Mucosa of gallbladder (tissue), 1 donor: ENCODE data around the gene TRANK1. TPM values are rescaled to one million over a fixed set of nuclear protein-coding genes. Genes with fewer than 3 reads are reported as not detected.
A peak's percentile ranks its signal among the peaks of the same experiment; 100 is the strongest.
"Not testable (repeated sequence)": the region's sequence is repeated elsewhere in the genome, so short reads cannot be mapped to it uniquely, and the experiment has no call there.

Experiments used
- DNase-seq: peaks from one replicate; pipeline ENCODE4 v3.0.0-alpha.2; 2020; ENCODE audit warnings: low spot score
- total RNA-seq: library from RNA; stranded (reverse); gene quantifications from one replicate; pipeline ENCODE4 v1.2.1, GENCODE V29; 2021
- donor health status: DM: no; HTN: no; CAD: no.

TRANK1 gene
- total RNA-seq, 1 donor from 2014 or later, result 44.2 TPM

DNA sequence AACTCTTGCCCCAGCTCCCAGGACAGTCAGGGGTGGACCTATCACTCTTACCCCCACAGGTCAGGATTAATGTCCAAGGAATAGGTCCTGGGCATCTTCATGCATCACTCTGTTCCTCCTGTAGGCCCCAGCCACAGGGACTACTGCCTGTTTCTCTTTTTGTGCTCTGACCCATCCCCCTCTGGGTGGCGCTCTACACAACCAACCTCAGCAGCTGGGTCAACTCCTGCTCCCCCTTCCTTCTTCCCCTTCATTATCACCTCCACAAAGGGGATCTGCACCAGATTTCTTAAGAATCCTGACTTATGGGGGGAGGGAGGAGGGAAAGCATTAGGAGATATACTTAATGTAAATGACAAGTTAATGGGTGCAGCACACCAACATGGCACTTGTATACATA lies 12.2 kb upstream of the TRANK1 start:
- DNase-seq, result no peak

GRCh38 chr3:36956155-36956554 lies 11.3 kb upstream of the TRANK1 start:
- no peak for DNase-seq

DNA sequence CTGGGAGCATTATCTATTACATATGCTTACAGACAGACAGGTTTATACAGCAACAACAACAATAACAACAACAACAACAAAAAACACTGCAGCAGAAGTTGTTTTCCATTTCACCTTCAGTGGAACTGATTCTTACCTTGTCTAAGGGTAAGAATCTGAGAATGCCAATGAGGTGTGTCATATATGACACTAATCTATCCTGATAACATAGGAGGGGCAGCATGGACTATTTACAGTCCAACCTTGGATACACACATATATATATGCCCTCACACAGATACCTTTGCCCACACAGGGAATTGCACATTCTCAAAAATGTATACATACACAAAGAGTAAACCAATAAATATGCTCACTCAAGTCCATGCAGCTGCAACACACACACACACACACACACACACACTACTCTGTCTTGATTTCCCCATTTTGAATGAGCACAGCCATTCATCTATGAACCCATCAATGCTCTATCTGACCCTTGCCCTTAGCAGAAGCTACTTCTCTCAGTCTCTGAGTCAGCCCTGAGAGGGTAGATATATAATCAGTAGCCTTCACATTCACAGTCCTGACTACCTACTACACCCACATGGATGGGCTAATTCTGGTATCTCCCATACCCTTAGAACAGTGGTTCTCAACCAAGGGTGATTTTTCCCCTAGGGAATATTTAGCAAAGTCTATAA lies 9.7 kb upstream of the TRANK1 start:
- DNase-seq, result no peak

DNA sequence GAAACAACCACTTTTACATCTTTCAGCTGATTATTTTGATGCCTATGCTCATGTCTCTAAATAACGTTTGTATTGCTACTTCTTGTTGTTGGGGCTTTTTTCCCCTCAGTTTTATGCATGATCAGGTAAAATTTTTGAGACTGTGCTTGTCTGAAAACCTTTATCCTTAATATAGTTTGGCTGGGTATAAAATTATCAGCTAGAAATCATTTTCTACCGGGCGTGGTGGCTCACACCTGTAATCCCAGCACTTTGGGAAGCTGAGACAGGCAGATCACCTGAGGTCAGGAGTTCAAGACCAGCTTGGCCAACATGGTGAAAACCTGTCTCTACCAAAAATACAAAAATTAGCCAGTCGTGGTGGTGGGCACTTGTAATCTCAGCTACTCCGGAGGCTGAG lies 3.0 kb upstream of the TRANK1 start:
- not testable (repeated sequence) for DNase-seq

DNA sequence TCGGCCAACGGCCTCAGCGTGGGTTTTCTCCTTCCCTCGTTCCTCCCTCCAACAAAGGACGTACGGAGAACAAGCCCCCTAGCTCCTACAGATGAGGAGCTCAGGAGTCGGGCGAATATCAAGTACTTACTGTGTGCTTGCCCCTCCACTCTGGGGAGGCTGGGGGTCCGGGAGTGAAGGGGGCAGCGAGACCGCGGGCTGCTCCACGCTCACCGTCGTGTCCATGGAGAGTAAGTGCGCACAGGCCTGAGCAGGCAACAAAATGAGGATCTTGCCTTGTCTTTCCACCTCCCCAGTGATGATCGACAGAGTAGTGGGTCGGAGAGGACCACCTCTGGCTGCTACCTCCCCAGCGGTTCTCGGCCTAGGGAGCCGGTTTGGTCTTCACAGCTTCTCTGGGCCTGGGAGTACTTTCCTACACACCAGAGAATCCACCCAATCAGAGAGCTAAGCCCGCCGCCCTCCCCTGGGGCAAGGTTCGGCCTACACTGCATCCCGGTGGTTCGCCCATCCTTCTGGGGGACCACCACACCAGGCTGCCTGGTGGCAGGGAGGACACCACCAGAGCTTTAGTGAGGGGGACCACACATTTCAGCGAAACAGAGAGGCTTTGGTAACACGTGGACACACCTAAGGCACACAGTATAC lies 603 bp upstream of the TRANK1 start:
- no peak for DNase-seq

DNA sequence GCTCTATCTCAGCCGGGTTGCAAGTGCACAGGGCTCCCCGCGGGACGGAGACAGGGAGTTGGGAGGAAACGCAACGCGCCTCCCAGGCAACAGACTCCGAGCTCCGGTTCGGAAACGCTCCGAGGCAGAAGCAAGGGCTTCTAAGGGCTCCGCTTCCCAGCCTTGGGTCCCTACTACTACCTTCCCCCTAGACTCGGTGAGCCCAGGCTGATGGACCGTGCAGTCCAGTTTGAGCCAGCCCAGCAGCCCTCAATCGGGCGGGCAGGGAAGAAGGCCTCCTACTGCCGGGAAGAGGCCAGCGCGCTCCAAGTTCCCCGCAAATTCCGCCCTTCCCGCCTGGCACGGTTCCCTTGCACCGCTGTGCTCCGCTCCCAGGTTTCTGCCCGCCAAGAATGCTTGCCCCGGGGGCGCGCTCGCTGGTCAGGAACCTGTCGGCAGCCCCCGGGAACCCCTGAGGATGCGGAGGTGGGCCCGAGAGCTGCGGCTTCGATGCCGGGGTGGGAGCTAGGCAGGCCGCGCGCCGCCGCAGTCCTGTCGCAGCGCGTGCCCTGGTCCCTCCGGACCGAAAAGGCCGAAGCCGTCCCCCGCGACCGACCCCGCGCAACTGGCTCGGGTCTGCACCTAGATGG lies 728 bp downstream of the TRANK1 start:
- peak; percentile 45 for DNase-seq

- no peak for DNase-seq
Observed at GRCh38 chr3:36943601-36944000, 1.3 kb downstream of the TRANK1 start.

GRCh38 chr3:36942638-36943248 lies 2.1 kb downstream of the TRANK1 start:
- DNase-seq, result no peak

- DNase-seq, result no peak
Observed at GRCh38 chr3:36941658-36942057, 3.2 kb downstream of the TRANK1 start.

- DNase-seq, result no peak
Observed at GRCh38 chr3:36941162-36941561, 3.7 kb downstream of the TRANK1 start.

GRCh38 chr3:36937492-36937891 lies 7.4 kb downstream of the TRANK1 start:
- no peak for DNase-seq

GRCh38 chr3:36933540-36934296 lies 11.1 kb downstream of the TRANK1 start:
- DNase-seq, result no peak

- DNase-seq, result not testable (repeated sequence)
Observed at GRCh38 chr3:36931424-36931823, 13.4 kb downstream of the TRANK1 start.

- DNase-seq, result no peak
Observed at GRCh38 chr3:36928220-36928619, 16.6 kb downstream of the TRANK1 start.

- no peak for DNase-seq
Observed at GRCh38 chr3:36926292-36926897, 18.5 kb downstream of the TRANK1 start.

DNA sequence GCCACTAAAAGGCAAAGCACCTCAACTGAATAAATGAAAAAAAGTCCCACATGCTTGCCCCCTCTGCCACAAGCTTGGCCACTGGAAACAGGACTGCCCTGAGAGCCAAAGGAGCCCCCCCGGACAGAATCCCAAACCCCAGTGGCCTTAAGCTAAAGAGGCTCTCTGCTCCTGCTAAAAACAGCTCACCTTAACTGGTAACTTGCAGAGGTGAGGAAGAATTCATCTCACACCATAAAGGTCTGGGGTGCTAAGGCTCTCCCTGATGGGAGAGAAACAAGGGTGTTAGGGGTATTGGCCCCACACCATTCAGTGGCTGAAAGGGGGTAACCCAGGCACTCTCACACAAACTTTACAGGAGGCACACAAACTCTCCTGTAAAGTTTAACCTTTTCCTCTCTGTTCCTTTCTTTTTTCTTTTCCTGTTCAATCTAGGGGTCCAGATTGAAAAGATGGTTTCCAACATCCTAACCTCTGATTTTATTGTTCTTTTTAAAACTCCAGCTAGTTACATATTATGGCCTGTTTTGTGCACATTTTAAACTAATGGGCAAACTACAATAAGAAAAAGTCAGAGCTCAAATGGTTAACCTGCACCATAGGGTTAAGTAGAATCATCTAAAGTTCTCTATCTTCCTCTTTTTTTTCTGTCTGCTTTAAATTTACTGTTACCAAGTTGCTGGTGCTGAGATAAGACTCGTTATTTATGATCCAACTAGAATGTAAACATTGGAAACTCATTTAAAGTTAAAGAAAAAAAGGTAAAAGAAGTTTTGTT lies 19.9 kb downstream of the TRANK1 start:
- DNase-seq, result no peak

GRCh38 chr3:36923981-36924743 lies 20.7 kb downstream of the TRANK1 start:
- DNase-seq, result no peak

GRCh38 chr3:36923523-36923943 lies 21.3 kb downstream of the TRANK1 start:
- no peak for DNase-seq

DNA sequence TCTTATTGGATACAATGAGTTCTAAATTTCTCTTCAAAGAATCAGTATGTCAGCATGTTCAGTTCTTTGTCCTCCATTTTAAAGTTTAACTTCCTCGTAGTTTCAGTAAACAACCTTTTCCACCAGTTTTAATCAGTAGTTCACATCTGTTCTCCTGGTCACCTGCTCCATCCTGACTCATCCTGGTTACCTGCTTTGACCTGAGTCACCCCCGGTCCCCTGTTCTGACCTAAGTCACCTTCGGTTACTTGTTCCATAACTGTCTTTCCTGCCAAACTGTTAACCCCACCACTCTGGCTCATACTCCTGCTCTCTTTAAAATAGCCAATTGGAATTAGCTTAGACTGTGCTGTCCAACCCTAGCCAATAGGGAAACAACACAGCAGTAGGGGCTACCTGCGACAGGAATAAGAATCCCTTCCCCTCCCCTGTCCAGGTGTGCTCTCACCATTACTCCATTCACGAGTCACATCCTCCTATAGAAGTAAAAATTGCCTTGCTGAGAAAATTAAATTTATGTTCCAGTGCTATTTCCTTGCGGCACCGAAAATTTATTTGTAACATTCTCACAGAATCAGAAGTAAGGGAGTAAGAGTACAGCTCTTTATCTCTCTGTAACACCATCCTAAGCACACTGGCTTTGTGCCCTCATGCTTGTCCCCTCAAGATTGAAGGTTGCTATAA lies 23.8 kb downstream of the TRANK1 start:
- no peak for DNase-seq
